ENCODE data around the gene ADPRHL1.

ADPRHL1 gene

DNA sequence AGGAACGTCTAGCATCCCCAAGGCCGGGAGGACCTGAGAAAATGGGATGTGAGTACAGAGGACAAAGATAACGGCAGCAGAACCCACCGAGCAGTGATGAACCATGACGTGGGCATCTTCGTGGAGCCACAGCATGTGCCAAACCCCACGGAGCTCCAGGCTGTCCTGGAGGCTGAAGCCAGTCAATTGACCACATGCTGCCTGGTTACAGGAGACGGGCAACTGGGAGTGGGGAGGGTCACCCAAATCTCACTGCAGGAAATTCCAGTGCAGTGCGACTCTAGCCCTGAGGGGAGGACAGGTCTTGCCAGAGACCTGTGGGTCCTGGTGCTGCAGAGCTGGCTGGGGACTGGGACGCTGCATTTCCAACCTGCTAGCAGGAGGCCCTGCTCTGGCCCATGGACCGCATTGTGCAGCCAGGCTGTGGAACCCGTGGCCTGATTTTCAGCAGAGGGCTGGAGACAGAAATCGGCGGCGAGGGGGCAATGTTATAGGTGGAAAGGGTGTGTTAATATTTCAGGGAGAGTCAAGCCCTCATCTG is 86.2 kb downstream of the ADPRHL1 start:
- DNase-seq: no peak

DNA sequence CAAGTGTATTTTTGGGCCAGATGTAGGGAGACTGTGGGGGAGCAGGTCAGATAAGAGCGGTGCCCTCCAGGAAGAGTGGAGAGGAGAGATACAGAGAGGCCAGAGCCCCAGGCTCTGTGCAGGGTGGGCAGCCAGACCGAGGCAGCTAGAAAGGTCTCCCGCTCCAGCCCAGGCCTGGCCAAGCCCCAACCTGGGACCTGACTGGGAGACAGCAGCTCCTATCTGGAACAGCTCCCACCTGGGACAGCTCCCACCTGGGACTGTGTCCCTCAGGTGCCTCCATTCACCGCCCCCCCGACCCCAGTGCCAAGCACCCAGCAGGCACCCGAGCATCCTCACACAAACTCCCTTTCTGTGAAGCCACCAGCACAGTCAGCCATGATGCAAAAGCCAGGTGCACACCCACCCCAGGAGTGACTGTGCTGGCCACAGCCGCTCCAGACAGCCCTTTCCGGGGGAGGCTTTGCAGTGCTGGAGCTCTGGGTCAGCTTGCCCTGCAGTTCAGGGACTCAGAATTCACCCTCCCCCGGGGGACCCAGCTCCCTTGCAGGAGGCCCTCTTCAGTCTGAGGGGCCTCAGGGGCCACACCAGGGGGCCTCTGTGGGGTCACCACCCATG is 87.2 kb downstream of the ADPRHL1 start:
- DNase-seq: no peak

DNA sequence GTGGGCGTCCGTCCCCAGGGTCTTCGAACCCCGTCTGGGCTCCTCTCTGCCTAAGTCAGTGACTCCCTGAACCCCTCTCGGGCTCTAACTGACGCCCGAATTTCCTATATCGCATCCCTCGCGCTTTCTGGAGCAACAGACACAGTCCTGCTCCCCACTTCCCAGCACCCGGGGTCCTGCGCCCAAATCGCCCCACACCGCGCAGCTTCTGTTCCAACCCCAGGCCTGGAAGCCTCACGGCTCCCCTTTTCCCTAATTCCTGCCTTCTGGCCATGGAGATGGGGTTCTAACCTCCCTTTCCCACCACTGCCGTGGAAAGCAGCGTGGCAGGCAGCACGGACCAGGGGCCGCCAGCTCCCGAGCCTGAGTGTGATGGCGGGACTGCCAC is 87.7 kb downstream of the ADPRHL1 start:
- DNase-seq: no peak

DNA sequence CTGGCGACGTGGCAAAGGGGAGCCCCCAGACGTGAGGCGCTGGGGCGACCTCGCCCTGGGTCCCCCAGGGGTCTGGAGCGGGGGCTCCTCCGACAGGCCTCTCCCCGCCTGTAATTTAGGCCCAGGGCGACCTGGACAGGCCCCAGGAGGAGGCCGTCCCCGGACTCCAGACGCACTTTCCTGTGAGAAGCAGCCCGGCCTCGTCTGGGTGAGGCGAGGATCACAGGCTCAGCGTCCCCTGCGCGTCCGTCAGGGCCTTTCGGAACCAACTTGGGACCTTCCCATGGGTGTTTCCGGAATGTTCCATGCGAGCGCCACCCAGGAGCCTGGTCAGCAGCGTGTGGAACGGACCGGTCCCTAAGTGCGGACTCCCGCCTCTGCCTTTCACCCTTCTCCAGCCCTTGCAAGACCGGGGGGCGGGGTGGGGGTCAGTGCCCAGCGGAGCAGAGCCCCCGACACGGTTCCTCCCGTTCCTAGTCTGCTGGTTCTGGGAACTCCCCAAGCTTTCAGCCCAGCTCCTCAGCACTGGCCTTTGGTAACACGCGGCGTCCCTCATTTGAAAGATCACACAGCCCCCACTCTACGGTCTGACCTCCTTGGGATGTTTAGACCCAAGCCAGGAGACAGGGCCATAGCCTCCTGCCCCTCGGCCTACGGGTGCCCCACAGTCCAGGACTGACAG is 88.2 kb downstream of the ADPRHL1 start:
- no peak for DNase-seq

DNA sequence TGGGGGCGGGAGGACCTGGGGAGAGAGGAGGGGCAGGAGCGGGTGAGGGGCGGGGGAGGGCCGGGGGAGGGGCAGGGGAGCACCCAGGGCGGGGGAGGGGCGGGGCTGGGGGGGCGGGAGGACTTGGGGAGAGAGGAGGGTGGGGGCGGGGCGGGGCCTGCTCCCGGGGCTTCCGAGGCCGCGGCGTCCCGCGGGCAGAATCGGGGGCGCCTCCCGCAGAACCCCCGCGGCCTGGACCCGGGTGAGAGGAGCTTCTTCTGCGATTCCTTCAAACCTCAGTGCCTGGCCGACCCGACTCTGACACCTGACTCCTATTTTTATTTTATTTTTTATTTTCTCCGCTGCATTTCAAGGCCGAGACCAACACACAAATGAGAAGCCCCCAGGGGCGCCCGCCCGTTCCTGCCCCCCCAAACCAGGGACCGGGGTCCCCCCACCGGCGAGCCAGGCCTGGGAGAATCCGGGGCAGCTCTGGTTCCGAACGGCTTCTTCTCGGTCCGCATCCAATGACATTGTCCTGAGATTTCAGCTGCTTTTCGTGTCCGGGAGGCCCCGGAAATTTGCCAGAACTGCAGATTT is 88.9 kb downstream of the ADPRHL1 start:
- DNase-seq: no peak

DNA sequence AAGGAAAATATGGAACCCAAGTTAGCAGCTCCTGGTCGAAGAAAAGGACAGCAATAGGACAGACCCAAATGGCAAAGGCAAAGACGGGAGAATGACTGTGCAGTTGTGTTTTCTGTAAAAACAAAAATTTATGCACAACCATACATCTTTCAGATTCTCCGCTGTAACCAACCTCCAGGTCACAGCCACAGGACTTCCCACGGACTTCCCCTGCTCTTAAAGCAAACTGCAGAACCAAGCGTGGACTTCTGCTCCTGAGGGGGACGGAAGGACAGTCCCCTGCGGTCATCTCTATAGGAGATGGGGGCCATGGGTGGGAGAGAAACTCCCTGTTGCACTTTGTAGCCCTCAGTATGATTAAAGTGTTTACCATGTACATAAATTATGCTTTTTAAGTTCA is 91.9 kb downstream of the ADPRHL1 start:
- DNase-seq: no peak

DNA sequence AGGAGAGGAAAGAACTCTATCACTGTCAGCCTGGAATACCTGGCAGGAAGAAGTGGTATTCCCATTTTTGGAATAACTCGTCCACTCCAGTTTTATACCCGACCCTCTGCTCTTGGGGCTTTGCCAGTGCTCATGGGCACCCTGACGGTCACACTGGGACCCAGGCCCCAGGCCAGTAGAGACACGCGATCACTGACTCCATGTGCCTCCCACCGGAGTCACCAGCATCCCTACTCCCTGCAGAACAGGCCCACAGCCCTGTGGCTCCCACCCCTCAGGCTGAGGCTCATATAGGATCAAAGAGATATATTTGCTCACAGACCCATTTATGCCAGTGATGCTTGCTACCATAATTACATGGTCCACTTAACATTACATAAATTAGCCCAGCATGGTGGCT is 92.8 kb downstream of the ADPRHL1 start:
- DNase-seq: no peak

DNA sequence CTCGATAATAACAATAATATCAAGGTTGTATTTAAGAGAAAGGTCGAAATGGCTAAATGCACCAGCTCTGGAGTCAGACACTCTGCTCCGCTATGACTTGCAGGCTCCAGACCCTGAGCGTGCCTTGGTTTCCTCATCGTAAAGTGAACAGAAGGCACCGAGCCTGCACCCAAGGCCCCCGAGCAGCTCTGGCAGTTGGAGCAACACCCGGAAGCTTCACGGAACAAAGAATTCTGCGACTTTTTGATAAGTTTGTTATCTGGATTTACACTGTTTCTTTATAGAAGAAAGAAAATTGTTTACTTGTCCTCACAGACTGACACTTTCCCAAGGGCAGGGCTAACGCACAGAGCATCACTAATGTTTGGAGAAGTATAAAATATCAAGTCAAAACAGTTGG is 93.7 kb downstream of the ADPRHL1 start:
- no peak for DNase-seq

DNA sequence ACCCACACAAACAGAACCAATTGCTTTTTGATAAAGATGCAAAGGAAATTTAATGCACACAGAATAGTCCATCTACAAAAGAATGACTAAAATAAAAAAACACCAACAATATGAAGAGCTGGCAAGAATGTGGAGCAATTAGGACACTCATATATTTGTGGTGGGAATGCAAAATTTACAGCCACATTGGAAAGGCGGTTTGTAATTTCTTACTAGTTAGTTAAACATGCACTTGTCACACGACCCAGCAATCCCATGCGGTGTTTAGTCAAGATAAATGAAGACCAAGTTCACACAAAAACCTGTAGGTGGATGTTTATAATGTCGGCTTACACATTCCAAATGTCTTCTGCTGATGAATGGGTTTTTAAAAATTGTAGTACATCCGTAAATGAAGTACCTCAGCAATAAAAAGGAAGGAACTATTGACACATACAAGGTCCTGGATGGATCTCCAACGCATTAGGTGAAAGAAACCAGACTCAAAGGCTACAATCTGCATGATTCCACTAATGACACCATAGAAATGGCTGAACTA is 94.6 kb downstream of the ADPRHL1 start:
- no peak for DNase-seq

DNA sequence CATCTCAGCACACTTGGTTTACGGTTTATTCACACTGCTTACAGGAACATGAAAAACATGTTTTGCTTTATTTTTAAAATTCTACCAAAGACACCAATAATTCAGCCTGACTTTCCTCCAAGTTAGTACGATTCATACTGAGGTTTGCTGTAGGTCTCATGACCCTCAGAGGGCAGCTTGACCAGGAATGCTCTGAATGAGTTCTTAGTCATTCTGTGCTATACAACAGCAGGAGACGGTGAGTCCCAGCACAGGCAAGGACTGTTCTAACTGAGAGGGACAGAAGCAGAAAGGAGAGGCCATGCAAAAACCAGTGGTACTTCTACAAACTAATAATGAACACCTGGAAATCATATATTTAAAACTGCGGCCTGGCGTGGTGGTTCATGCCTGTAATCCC is 95.8 kb downstream of the ADPRHL1 start:
- DNase-seq: no peak

DNA sequence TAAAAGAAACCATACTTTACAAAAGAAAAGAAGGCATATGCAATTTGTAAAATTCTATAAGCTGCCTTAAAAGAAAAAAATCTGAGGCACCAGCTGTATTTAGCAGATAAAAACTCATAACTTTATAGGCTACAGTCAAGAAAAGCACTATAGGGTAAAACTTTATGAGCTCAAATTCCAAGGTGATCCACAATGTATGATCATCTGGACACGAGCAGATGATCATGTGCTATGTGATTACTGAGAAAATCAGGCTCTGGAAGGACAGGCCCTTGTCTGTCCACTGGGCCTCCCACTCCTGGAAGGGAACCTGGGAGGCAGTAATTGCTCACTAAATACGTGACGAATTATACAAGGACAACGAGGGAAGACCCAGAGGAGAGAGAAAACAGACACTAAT is 96.7 kb downstream of the ADPRHL1 start:
- no peak for DNase-seq

DNA sequence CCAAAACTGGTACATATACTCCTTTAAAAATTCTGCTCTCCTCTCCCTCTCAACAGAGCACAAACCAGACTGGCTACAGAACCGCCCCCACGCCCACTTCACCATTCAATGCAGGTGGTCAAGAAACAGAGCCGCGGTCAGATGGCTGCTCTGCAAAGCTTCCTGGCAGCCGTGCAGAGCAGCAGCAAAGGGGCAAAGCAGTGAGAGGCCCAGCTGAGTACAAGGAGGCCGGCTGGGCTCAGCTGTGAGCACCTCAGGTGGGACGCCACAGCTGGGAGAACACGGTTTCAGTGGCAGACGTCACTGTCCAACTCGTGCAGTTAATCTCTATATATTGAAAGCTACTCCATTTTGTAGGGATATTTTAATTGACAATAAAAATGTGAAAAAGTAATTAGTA is 97.7 kb downstream of the ADPRHL1 start:
- DNase-seq: no peak

DNA sequence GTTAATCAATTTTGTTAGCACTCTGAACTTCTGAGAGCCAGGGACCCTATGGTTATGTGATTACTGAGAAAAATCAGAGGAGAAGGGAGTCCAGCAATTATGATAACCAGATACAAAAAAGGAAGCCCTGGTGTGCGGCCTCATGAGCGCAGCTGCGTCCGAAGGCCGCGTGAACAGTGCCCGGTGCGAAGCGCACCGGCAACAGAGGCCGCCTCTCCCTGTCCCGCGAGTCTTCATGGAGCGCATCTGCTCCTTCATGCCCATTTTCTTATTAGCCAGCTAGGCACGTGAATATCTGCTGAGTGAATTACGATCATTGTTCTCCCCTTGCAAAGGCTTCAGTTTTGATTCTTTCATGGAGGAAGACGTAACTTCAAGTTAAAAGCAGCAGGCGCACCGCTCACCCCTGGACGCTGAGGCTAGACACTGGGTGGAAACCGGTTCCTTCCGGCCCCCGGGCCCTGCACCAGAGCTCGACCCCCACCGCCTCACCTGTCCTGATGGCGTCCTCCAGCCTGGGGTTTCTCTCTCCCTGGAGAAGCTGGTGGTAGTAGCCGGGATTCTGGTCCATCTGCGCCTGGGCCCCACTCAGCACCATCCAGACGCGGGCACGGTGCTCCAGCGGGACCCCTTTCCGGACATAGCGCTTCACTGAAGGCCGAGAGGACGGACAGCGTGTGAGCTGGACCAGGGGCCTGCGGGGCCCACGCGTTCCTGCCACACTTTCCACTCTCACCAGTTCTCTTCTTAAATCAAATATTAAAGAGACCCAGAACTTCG is 98.3 kb downstream of the ADPRHL1 start:
- DNase-seq: no peak

DNA sequence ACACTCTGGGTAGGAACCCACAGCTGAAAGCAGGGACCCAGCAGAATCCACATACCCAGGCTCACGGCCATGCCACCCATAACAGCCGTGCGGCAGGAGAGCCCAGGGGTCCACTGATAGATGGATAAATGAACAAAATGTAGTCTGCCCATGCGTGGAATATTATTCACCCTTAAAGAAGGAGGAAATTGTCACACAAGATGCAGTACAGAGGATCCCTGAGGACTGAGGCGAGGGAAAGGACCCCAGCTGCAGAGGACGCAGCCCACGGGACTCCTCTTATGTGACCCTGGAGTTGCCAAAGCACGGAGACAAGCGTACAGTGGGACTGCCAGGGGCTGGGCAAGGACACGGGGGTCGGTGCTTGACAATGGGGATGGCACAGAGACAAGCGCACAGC is 100.0 kb downstream of the ADPRHL1 start:
- no peak for DNase-seq

DNA sequence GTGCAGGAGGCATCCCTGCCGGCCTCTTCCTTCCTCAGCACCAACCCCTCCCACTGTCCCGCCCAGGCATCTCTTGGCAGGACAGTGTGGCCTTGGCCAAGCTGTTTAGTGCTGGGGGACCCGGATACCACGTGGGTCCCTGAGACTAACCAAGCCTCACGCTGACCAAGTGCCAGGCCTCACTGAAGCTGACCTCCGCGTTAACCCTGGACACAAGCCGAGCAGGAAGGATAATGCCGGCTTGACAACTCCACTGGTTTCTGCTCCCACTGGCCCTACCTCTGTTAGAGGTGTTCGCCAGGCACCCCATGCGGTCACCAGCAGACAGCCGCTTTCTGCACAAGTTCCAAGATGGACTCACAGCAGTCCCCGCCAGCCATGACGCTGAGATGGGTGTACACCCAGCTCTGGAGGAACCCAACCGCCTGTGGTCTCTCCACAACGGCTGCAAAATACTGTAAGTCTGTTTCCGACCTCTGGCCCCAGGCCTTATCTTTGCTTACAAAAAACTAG is 101.7 kb downstream of the ADPRHL1 start:
- DNase-seq: no peak

DNA sequence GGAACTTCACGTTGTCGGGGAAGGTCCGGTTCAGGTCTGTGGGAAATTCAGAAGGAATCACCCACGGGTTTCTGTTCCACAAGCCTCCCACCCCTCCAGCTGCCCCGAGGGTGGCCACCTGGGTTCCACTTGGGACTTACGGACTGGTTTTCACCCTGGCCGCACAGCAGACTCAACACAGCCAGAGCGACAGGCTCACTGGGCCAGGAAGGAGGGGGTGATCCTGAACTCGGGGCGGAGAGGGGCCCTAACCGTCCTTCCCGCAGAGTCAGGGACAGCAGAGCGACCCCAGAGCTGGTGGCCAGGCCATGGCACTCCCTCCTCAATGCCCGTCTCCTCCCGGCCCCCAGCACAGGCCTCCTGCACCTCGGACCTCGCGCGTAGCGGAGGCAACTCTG is 102.4 kb downstream of the ADPRHL1 start:
- DNase-seq: no peak

DNA sequence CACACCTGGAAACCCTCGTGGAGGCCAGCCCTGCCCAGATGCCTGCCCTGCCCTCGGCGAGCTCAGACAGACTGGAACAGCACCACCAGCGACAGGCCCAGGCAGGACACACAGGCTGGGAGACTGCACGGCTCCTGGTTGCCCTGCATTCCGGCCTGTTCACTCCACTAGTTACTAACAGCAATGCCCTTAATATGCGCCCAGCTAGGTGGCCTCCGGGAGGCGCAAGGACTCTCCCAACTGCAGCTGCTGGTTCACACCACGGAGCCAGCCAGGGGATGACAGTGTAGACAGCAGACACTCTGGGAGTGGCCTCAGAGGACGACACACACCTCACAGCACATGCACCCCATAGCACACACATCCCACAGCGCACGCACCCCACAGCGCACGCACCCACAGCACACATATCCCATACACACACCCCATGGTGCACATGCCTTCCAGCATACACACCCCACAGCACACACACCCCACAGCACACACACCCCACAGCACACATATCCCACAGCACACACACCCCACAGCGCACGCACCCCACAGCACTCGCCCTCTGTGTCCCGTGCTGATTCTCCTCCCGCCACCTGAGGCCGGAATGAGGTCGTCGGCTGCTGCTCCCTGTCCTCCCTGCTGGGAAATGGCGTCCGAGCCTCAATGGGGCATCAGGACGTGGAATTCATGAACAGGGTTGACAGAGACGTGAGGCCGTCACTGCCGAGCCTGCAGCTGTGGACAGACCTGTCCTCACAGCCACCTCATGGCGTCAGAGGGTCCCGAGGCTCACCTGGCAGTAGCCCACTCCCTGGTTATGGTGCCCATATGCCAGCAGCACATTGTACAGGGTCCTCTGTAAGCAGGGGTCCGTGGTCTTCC is 103.0 kb downstream of the ADPRHL1 start:
- no peak for DNase-seq

All from activated naive CD4-positive, alpha-beta T cell treated with anti-CD3 and anti-CD28 coated beads, Interleukin-2, amount 50 U/mL, for 16 hours (primary cell).